Thoracic aorta (tissue), 2 donors: ENCODE measurements around the gene MICAL2. TPM values are rescaled to one million over a fixed set of nuclear protein-coding genes. Genes with fewer than 3 reads are reported as not detected.

Source experiments
- ATAC-seq: fragments of 150-250 bp; one replicate; pipeline ENCODE4 v1.8.0; 2017; ENCODE audit warnings: low read depth; ENCODE audit not compliant: insufficient number of reproducible peaks, low FRiP score
- DNase-seq: peaks from one replicate; pipeline ENCODE4 v3.0.0-alpha.2; 2020; ENCODE audit warnings: low spot score
- H3K27ac ChIP-seq, 2 donors: fragments of 200-600 bp; sonication (generic); 1 replicate in 1 of 2; 2 replicates in 1 of 2; pipeline ENCODE4 v1.5.1; 2016; ENCODE audit warnings: mild to moderate bottlenecking in 2 of 2, moderate library complexity in 2 of 2
- H3K27me3 ChIP-seq: fragments of 200-600 bp; sonication (generic); replicated peaks from 2 replicates; pipeline ENCODE4 v1.6.0; 2016; ENCODE audit warnings: mild to moderate bottlenecking; ENCODE audit not compliant: insufficient read depth
- H3K36me3 ChIP-seq: fragments of 200-600 bp; sonication (generic); one replicate; pipeline ENCODE4 v1.5.1; 2016
- H3K4me1 ChIP-seq, 2 donors: fragments of 200-600 bp; sonication (generic); 1 replicate in 1 of 2; 2 replicates in 1 of 2; pipeline versions ENCODE4 v1.5.1 to v1.6.0; 2016; ENCODE audit warnings: low read depth in 2 of 2, mild to moderate bottlenecking in 1 of 2; ENCODE audit not compliant: control insufficient read depth in 1 of 2
- H3K4me3 ChIP-seq: fragments of 200-600 bp; sonication (generic); 2 replicates; pipeline ENCODE4 v1.5.1; 2016; ENCODE audit warnings: mild to moderate bottlenecking
- H3K9me3 ChIP-seq: fragments of 200-600 bp; sonication (generic); 2 replicates; pipeline ENCODE4 v1.5.1; 2016
- CTCF ChIP-seq: fragments of 200-600 bp; sonication (generic); IDR thresholded peaks from one replicate; pipeline ENCODE4 v1.5.1; 2019; ENCODE audit warnings: antibody characterized with exemption
- total RNA-seq, 2 donors: library from RNA; depleted of rRNA; stranded (reverse); fragments of >200 nt; gene quantifications; one replicate each; pipeline versions ENCODE4 v1.1.0 to v1.2.3, GENCODE V29; 2016

The MICAL2 gene
- total RNA-seq, 2 donors from 2014 or later: 791 to 989 TPM

- Histone ChIP-seq H3K9me3 (no peaks in the 10 kb centered on the region), H3K27ac (peak overlapping the region; percentile 92), H3K36me3 (no peaks in the 10 kb centered on the region), H3K4me3 (no peak overlapping the region), H3K27me3 (no peaks in the 10 kb centered on the region), H3K4me1 (peaks cover 13 to 49% of the 10 kb centered on the region in 2 donors)
- TF ChIP-seq CTCF: no peak
- DNase-seq (no peak), ATAC-seq (no peak)
Measured at GRCh38 chr11:12075291-12075690, 35.1 kb upstream of the MICAL2 start.

GRCh38 chr11:12075822-12076821 is 34.3 kb upstream of the MICAL2 start:
- TF ChIP-seq CTCF: no peak
- ATAC-seq (peak; percentile 85), DNase-seq (peak; percentile 61)
- Histone ChIP-seq H3K4me3 (peak overlapping the region; percentile 37), H3K36me3 (no peaks in the 10 kb centered on the region), H3K4me1 (peaks cover 13 to 51% of the 10 kb centered on the region in 2 donors), H3K9me3 (no peaks in the 10 kb centered on the region), H3K27me3 (no peaks in the 10 kb centered on the region), H3K27ac (peak overlapping the region; percentile 92)

GRCh38 chr11:12076840-12077534 is 33.4 kb upstream of the MICAL2 start:
- Histone ChIP-seq H3K36me3 (no peaks in the 10 kb centered on the region), H3K4me1 (peaks cover 13 to 51% of the 10 kb centered on the region in 2 donors), H3K9me3 (no peaks in the 10 kb centered on the region), H3K4me3 (peak overlapping the region; percentile 37), H3K27me3 (no peaks in the 10 kb centered on the region), H3K27ac (peak overlapping the region; percentile 92)
- no peak for DNase-seq
- ATAC-seq: peak; percentile 8
- no peak for TF ChIP-seq CTCF

GRCh38 chr11:12077535-12078280 is 32.7 kb upstream of the MICAL2 start:
- DNase-seq (no peak), ATAC-seq (no peak)
- no peaks in the 10 kb centered on the region for H3K9me3 ChIP-seq
- peaks cover 13 to 51% of the 10 kb centered on the region in 2 donors for H3K4me1 ChIP-seq
- H3K27ac ChIP-seq: peak overlapping the region; percentile 92
- TF ChIP-seq CTCF: no peak
- H3K4me3 ChIP-seq: no peak overlapping the region
- no peaks in the 10 kb centered on the region for H3K27me3 ChIP-seq
- H3K36me3 ChIP-seq: no peaks in the 10 kb centered on the region
